Mesenteric fat pad (tissue), 1 donor: Measurements from ENCODE around the gene ZACN. TPM values are rescaled to one million over a fixed set of nuclear protein-coding genes. Genes with fewer than 3 reads are reported as not detected.
"Not testable (repeated sequence)": the region's sequence is repeated elsewhere in the genome, so short reads cannot be mapped to it uniquely, and the experiment has no call there.

Source experiments
- DNase-seq: peaks from one replicate; pipeline ENCODE4 v3.0.0-alpha.2; 2020; ENCODE audit warnings: low spot score
- long read RNA-seq: library from polyadenylated mRNA; unstranded; transcript quantifications from one replicate; pipeline ENCODE4 v2.0.0, GENCODE V29; 2020
- total RNA-seq: library from RNA; stranded (reverse); fragmentation: NEBNext Ultra II Directional; extraction: Animal tissue kit (Norgen Biotek cat#: 25700); gene quantifications from one replicate; pipeline ENCODE4 v1.2.1, GENCODE V29; 2021
- donor health status: DM: yes; HTN: yes; CAD: no.

Gene ZACN
- total RNA-seq = not detected
- long read RNA-seq = 0 reads

DNA sequence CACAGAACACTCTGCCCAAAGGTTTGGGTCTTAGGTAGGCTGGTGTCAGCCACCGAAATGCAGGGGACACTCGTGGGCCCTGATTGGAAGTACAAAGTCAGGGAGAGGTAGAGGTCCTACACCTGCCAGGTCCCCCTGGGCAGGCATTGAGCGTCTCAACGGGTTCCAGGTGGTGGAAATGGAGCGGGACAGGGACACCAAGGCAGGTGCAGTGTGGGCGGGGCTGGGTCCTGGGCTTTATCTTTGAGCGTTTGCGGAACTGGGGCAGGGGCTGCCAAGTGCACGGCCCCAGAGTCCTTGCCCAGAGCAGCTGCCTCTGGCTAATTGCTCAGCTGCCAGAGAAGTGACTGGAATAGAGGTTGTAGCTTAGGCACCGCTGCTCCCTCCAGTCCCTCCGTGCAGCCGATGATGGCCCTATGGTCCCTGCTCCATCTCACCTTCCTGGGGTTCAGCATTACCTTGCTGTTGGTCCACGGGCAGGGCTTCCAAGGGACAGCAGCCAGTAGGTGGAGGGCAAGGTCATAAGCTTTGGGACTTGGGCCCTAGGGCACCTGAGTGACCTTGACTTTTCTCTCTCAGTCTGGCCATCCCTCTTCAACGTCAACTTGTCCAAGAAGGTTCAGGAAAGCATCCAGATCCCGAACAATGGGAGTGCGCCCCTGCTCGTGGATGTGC is at the start of gene ZACN:
Gene ZACN (plus strand): TSS at position 323 of the 675 bp plus-strand sequence. CDS start 83 bp downstream, at position 406.
- no peak for DNase-seq

DNA sequence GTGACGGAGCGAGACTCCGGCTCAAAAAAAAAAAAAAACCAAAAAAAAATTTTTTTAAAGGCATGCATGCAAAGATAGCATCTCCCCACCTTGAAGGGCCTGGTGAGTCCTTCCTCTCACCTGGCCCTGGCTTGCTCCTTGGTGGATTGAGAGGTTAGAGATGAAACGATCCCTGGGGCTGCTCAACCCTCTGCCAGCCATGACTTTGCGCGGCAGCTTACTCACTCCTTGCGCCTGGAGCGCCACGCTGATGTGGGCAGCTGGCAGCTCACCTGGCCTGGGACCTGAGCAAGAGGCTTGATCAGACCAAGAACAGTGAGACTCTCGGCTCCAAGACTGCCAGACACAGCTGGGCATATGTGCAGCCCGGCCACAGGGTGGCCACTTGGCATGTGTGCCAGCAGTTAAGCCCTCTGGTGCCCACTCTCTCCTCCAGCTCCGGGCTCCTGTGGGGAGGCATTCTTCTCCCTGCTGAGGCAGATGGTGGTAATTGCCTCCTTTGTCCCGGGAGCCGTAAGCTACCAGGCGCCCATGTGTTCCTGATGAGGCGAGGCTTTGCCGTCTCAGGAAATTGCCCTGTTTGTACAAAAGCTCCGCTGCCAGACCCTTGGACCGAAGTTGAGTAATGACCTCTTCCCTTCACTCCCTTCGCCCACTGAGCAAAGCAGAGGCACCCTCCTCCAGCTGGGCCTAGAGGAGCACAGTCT is 46.8 kb upstream of the ZACN start:
- DNase-seq = no peak

DNA sequence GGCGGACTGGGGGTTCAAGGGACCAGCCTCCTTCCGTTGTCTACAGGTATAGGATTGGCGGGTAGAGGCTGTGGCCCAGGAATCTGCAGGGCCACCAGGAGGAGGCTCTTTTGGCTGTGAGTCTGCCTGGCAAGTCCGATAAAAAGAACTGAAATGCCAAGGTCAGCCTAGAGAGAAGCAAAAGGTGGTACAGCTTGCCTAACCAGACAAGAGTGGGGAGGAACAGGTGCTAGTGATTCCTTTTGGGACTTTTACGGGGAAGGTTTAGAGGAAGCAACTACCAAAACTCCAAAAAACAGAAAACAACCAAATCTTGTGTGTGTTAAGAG is 46.2 kb upstream of the ZACN start:
- DNase-seq = no peak

DNA sequence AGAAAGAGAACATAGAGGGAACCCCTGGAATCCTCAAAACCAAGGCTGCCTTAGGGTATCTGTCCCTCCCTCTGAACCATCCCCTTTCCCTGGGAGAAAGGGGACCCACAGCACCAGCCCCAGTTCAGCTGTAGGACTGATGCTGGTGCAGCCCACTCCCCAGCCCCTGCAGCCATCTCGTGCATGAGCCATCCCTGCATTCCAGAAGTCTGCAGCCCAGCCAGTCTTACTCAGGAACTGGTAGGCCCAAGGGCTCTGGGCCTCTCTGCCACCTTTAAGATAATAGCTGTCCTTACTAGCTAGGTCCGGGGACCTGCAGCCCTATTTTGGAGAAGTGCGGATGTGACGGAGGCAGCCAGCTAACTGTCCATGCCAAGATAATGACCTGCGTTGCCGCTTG is 45.8 kb upstream of the ZACN start:
- no peak for DNase-seq

DNA sequence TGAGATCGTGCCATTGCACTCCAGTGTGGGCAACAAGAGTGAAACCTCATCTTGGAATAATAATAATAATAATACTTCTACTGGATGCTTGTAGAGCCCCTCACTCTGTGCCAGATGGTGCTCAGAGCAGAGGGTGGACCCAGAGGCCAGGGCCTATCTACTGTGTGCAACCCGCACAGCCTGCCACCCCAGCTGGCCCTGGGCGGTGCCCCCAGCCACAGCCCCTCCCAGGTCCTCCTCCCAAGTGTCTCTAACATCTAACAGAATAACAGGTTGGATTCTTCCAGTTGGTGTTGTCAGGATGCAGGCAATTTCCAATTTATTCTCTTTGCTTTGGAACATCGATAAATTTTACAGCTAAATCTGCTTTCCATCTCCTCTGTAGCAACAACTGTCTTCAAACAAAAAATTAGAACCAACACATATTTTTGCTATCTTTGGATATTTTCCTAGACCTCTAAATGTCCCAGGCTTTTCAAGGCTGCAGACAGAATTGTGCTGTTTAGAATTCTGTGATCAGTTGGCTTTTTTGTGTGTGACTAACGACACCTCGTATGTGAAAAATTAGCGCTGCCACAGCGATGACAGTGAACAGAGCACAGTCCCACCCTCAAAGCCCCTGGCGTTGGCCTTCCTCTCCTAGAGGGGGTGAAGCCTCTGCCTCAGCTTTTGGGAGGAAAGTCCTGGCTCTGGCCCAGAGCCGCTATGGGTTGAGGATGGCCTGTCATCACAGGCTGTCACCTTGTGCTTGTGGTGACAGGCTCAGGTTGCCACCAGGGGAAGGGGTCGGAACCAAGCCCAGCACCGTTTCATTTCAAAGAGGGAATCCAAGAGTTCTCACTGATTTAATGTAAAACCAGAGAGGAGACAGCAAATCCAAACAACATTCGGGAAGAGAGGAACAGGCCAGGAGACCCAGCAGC is 44.3 kb upstream of the ZACN start:
- DNase-seq = no peak

DNA sequence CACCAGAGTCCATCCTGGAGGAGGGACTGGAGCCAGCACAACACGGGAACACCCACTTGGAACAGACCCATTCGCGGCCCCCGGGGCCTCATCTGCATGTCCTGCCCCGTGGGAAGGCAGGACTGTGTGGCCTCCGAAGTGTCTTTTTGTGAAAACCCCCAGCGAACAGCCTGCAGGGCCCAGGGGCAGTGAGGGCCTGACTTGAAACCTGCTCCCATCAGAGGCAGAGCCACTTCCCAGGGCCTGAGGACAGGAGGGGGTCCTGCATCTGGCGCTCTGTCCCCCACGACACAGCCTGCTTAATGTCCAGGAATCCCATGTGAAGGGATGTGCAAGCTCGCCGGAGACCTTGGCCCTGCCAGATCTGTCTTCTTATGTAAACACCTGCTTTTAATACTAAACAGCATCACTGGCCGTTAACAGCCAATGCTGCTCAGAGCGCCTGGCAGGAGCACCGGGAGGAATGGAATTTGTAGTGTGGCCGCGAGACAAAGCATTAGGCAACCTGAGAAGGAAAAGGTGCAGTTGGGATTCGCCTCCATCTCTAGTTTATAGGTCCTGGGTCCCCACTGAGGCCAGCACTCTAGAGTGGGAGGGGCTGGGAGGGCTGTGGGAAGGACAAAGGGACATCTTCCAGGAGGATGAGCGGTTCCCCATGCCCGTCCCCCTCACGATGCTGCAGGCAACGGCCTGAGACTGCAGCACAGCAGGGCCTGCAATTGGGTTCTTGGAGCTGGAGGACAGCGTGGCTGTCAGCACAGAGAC is 42.3 kb upstream of the ZACN start:
- no peak for DNase-seq

DNA sequence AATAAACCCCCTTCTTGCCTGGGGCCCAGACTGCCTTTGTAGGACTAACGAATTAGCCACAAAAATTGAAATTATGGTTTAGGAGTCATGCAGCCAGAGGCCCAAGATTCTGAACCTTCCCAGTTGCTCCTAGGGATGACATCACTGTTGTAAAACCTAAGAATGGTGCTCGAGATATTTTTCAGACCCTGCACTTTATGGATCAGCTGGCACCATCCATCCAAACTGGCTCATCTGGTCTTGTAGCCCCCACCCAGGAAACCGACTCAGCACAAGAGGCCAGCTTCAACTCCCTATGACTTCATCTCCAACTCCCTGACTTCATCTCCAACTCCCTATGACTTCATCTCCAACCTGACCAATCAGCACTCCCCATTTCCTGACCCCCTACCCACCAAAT is 40.9 kb upstream of the ZACN start:
- no peak for DNase-seq

DNA sequence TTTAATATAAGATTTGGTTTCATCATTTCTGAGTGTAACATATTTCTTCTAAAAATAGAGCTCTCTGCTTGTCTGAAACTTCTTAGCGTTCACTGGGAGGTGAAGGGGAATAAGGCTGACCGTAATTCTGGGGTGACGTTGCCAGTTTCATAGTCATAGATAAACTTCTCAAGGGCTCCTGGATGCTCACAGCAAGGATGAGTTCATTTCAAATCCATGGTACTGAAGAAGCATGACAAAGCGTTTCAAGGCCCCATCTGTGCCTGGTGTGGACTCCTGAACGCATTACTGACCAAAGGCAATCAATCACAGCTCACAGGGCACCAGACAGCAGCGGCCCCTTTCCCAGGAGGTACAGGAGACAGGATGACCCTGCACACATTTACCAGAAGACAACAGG is 39.9 kb upstream of the ZACN start:
- no peak for DNase-seq

DNA sequence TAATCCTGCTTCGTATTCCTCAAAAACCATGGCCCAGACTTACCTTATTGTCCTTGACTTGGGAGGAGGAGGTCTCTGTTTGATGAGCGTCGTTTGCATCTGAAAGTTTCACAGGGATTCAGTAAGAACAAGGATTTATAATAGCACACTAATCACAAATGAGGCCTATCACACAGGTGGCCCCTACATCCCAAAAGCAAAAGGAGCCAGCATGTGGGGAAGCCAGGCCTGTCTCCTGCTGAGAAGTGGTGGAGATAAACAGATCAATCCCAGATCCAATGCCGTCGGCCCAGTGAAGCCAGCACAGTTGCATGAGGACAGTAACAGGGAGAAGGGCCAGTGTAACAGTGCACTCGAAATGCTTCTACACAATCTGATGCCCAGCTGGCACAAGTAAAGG is 38.6 kb upstream of the ZACN start:
- no peak for DNase-seq

DNA sequence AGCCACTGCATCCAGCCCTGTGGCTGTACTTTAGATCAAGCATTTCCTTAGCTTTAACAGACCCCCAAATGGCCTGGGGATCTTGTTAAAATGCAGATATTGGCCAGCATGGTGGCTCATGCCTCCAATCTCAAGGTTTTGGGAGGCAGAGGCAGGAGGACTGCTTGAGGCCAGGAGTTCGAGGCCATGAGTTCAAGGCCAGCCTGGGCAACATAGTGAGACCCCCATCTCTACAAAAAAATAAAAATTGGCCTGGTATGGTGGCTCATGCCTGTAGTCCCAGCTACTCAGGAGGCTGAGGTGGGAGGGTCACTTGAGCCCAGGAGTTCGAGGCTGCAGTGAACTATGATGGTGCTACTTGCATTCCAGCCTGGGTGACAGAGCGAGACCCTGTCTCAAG is 36.1 kb upstream of the ZACN start:
- DNase-seq = not testable (repeated sequence)

DNA sequence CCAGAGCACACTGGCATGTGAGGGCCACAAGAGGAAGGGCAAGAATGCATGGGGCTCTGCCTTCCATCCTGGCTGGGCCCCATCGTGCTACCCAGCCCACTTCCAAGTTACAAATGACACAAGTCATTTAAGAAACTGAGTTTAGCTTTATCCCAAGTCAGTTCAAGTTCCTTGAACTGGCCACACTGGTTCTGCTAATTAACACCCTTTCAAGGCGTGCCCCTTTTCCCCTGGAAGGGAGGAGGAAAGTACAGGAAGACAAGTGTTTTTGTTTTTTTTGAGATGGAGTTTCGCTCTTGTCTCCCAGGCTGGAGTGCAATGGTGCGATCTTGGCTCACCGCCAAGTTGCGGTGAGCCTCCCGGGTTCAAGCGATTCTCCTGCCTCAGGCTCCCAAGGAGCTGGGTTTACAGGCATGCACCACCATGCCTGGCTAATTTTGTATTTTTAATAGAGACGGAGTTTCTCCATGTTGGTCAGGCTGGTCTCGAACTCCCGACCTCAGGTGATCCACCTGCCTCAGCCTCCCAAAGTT is 34.4 kb upstream of the ZACN start:
- not testable (repeated sequence) for DNase-seq

DNA sequence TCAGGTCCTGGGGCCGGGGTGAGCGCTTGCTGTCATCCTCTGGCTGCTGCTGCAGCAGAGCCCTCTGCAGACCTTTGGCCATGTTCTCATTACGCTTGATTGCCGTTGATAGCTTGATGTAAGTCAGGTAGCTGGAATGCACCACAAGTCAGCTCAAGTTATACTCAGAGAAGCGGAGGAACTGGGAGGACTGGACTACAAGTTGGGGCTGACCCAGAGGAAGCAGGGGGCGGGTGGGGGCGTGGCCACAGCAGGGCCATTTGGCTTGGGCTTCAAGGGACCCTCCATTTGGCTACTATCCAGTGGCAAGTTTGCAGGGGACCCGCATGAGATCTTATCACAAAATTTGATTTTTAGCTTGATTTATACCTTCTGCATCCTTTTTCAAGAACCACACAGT is 32.9 kb upstream of the ZACN start:
- no peak for DNase-seq

DNA sequence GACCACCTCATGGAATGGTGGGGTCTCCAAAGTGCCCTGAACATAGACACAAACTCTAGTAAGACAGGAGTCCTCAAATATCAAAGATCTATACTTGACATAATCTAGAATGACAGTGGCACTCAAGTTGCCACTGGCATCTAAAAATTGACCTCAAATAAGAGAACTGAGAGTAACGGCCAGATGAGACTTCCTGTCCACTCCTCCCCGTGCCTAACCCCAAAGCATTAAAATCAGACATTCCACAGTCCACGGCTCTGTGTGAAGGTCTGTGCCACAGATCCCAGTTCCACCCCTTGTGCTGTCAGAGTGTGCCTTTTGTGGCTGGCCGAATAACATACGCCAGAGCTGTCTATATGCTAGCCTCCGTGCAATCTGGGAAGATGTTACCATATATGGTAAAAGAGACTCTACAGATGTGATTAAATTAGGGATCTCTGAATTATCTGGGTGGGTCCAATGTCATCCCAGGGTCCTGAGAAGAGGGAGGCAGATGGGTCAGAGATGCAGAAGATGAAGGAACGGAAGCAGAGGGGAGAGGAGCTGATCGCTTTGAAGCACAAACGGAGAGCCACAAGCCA is 30.9 kb upstream of the ZACN start:
- no peak for DNase-seq

DNA sequence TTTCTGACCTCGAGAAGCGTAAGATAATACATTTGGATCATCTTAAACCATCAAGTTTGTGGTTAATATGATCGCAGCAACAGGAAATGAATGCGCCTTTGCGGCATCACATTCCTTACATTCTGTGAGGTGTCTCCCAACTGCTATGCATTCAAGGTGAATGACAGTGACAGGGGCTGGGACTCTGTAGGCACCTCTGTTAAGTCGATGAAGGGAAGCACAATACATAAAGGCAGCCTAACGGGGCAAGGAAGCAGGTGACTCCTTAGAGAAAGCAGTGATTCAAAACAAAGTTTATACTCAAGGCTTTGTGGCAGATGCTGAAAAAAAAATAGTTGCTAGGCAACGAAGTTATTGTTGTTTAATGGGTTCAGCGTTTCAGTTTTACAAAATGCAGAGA is 30.3 kb upstream of the ZACN start:
- no peak for DNase-seq

DNA sequence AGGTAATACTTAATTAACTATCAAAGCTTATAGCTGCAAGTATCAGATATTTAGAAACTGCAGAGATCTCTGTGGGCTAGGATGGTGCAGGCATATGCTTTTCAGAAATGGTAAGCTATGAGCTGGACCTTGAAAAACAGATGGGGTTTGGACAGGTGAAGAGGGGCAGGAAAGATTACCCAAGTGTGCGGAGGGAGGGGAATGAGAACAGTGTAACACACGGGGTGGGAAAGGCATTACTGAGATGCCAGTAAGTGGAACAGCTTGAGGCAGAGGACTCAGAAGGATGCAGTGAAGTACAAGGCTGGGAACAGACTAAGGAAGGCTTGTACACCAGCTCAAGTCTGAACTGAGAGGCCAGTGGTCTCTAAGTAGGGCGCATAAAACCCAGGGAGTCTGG is 29.7 kb upstream of the ZACN start:
- no peak for DNase-seq

DNA sequence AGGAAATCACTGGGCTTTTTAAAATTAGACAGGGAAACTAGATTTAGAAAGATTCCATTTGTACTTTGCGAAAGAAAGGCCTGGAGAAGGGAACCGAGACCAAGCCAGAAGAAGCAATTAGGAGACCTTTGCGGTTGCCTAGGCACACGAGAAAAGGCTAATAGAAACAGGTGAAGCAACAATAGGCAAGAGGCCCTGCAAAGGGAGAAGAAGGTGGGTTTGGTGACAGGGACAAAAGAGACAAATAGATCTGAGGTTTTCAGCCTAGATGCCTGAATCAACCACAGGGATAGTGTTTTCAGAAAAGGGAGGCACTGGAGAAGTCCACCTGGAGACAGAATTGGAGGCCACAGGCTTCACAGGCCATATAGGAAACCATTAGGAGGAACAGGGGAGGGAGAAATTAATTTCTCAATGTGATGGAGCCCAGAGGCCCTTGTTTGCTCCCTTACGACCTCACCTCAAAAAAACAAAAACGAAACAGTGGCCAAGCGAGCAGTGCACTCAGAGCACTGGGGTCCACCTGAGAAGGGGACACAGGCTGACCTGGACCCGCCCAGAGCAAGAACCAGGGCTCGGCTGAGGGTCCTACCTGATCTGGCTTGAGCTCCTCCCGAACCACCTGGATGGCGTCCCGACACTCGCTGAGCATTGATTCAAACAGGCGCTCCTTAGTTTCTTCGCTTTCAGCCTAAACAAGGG is 29.0 kb upstream of the ZACN start:
- DNase-seq = no peak

DNA sequence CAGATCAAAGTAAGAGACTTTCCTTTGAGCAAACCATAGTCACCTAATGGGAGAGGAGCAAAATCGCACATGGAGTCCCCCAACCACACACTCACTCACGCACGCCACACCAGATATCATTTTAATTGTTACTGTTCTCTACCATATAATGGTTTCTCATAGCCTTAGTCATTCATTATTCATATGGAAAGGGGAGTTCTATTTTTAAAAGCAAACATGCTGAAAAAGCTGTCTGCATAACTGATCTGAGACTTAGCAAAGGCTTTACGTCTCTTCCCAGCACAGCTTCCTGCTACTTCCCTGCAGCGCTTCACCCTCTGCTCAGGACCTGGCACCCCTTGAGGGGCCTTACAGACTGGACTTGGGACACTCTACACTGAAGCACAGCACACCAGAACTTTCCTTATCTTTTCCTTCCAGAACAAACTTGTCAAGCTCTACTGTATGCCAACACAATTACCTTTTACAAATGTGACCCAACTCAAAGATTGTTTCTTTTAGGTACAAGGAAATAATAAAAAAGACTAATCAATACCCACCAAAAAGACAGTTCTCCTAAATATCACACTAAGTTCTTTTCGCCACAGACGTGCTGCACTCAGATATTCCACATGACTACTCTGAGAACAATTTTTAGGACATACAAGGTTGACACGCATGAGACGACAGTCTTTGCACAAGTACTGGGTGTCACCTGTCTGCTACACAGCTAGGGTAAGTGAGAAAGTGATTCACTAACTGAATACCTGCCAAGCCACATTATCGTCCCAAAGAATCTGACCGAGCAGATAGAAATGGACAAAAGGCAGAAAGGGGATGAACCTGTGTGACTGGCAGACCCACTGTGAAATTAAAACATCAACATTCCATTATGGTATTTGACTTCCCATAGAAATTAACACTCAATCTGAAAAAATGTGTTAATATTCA is 28.2 kb upstream of the ZACN start:
- DNase-seq = no peak

DNA sequence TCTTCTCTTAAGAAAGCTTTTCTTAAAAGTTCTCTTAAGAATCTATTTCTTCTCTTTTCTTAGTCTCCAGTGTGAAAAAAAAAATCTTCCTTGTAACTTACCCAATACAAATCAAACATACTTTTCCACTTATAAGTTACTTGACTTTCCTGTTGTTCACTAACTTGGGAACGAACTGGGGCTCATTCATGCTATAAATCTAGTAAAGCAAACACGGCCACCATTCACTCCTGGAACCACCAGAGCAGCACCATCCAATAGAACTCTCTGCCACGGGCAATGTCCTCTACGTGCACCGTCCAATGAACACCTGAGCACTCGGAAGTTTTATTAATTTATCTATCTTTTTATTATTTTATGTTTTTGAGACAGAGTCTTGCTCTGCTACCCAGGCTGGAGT is 27.4 kb upstream of the ZACN start:
- DNase-seq = no peak
